Astrocyte (in vitro differentiated cells and primary cell): Measurements from ENCODE around the gene PEAK3. TPM values are rescaled to one million over a fixed set of nuclear protein-coding genes. Genes with fewer than 3 reads are reported as not detected.

Experiments
- DNase-seq: peaks from one replicate; pipeline ENCODE4 v3.0.0-alpha.2; 2010; ENCODE audit warnings: low read depth
- FAIRE-seq: peaks from 2 replicates; lab custom pipeline; 2011; peaks lifted over from hg19 to GRCh38; lab: Jason Lieb, UNC
- H2AFZ ChIP-seq: 2 replicates; pipeline ENCODE4 v1.6.0; 2012; ENCODE audit warnings: low read depth, low read length, inconsistent platforms
- H3K27ac ChIP-seq: 2 replicates; pipeline ENCODE4 v1.5.1; 2011; ENCODE audit warnings: low read depth, low read length, inconsistent platforms
- H3K27me3 ChIP-seq: 2 replicates; pipeline ENCODE4 v1.6.0; 2011; ENCODE audit warnings: low read length, inconsistent platforms; ENCODE audit not compliant: insufficient read depth
- H3K36me3 ChIP-seq: 2 replicates; pipeline ENCODE4 v1.5.1; 2011; ENCODE audit warnings: low read length, inconsistent platforms; ENCODE audit not compliant: insufficient read depth
- H3K4me1 ChIP-seq: 2 replicates; pipeline ENCODE4 v1.5.1; 2011; ENCODE audit warnings: low read length, inconsistent platforms; ENCODE audit not compliant: insufficient read depth
- H3K4me2 ChIP-seq: 2 replicates; pipeline ENCODE4 v1.6.0; 2012; ENCODE audit warnings: low read length, inconsistent platforms
- H3K4me3 ChIP-seq: 2 replicates; pipeline ENCODE4 v1.5.1; 2011; ENCODE audit warnings: low read depth, mild to moderate bottlenecking, low read length, inconsistent platforms; ENCODE audit not compliant: insufficient read depth
- H3K79me2 ChIP-seq: 2 replicates; pipeline ENCODE4 v1.6.0; 2012; ENCODE audit warnings: mild to moderate bottlenecking, low read length, inconsistent platforms; ENCODE audit not compliant: insufficient read depth
- H3K9ac ChIP-seq: 2 replicates; pipeline ENCODE4 v1.6.0; 2012; ENCODE audit warnings: mild to moderate bottlenecking, low read length, inconsistent platforms
- H3K9me3 ChIP-seq: 2 replicates; pipeline ENCODE4 v1.5.1; 2012; ENCODE audit warnings: low read depth, mild to moderate bottlenecking, low read length, inconsistent platforms; ENCODE audit not compliant: insufficient read depth
- H4K20me1 ChIP-seq: 2 replicates; pipeline ENCODE4 v1.6.0; 2012; ENCODE audit warnings: low read length, inconsistent platforms; ENCODE audit not compliant: insufficient read depth
- H3K27ac Mint-ChIP-seq: one replicate; pipeline ENCODE4 v1.8.0; 2021; ENCODE audit warnings: mild to moderate bottlenecking, mixed read lengths; ENCODE audit not compliant: unreplicated experiment
- H3K27me3 Mint-ChIP-seq: one replicate; pipeline ENCODE4 v1.8.0; 2021; ENCODE audit warnings: low read depth, mixed read lengths; ENCODE audit not compliant: unreplicated experiment
- H3K36me3 Mint-ChIP-seq: one replicate; pipeline ENCODE4 v1.8.0; 2021; ENCODE audit warnings: low read depth, mixed read lengths; ENCODE audit not compliant: unreplicated experiment
- H3K4me1 Mint-ChIP-seq: one replicate; pipeline ENCODE4 v1.8.0; 2021; ENCODE audit warnings: low read depth, mixed read lengths; ENCODE audit not compliant: unreplicated experiment
- H3K4me3 Mint-ChIP-seq: one replicate; pipeline ENCODE4 v1.8.0; 2021; ENCODE audit warnings: mild to moderate bottlenecking, moderate library complexity, mixed read lengths; ENCODE audit not compliant: unreplicated experiment
- H3K9me3 Mint-ChIP-seq: one replicate; pipeline ENCODE4 v1.8.0; 2021; ENCODE audit warnings: mild to moderate bottlenecking, mixed read lengths; ENCODE audit not compliant: unreplicated experiment
- CTCF ChIP-seq: IDR thresholded peaks from 2 replicates; pipeline ENCODE4 v1.5.1; 2011; ENCODE audit warnings: low read depth, mild to moderate bottlenecking, inconsistent platforms, low read length, moderate library complexity; ENCODE audit not compliant: insufficient read depth
- EZH2 ChIP-seq: IDR thresholded peaks from 2 replicates; pipeline ENCODE4 v1.6.1; 2012; ENCODE audit warnings: mild to moderate bottlenecking, low read length, inconsistent platforms; ENCODE audit not compliant: insufficient read depth
- total RNA-seq: library from RNA; stranded (reverse); gene quantifications from 2 replicates; pipeline ENCODE4 v1.2.1, GENCODE V29; 2021

PEAK3 gene
- total RNA-seq, 1 donor from 2014 or later, result 0.18 TPM

GRCh38 chr19:2330255-2330631 is 48.3 kb upstream of the PEAK3 start:
- FAIRE-seq (no peak), DNase-seq (no peak)
- Mint-ChIP-seq H3K36me3 (peaks cover 3% of the 10 kb centered on the region), H3K27me3 (no peaks in the 10 kb centered on the region), H3K4me3 (peak overlapping the region; percentile 72), H3K9me3 (no peaks in the 10 kb centered on the region), H3K27ac (peak overlapping the region; percentile 77), H3K4me1 (peaks cover 27% of the 10 kb centered on the region)
- Histone ChIP-seq H3K4me1 (peaks cover 15% of the 10 kb centered on the region), H3K4me3 (no peak overlapping the region), H3K9me3 (no peaks in the 10 kb centered on the region), H2AFZ (no peak overlapping the region), H3K27me3 (no peaks in the 10 kb centered on the region), H3K36me3 (no peaks in the 10 kb centered on the region), H3K4me2 (no peak overlapping the region), H3K27ac (no peak overlapping the region), H4K20me1 (peaks cover 69% of the 10 kb centered on the region), H3K79me2 (peaks cover 89% of the 10 kb centered on the region), H3K9ac (no peak overlapping the region)
- TF ChIP-seq CTCF (no peak), EZH2 (no peak)

DNA sequence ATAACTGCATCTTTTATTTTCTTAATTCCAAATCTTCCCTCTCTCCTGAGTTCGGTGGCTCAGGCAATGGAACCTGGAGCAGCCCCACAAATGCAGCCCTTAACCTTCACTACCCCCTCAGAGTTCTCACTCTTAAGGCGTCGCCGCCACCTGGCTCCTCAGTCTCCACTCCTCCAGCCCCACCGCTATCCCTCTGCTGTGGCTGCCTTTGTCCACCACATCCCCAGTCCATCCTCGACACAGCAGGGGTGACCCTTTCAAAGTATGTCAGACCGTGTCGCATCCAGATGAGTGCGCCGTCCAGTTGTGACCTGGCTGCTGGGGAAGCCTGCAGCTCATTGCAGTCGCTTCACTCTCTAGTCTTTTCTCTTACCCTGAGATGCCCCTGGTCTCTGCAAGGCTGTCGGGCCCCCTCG is 47.5 kb upstream of the PEAK3 start:
- FAIRE-seq (no peak), DNase-seq (no peak)
- H3K27ac Mint-ChIP-seq, result peak overlapping the region; percentile 68
- H3K4me1 ChIP-seq, result peaks cover 15% of the 10 kb centered on the region
- peaks cover 92% of the 10 kb centered on the region for H3K79me2 ChIP-seq
- peaks cover 71% of the 10 kb centered on the region for H4K20me1 ChIP-seq
- peaks cover 3% of the 10 kb centered on the region for H3K36me3 Mint-ChIP-seq
- peak overlapping the region; percentile 87 for H3K9ac ChIP-seq
- H3K36me3 ChIP-seq, result no peaks in the 10 kb centered on the region
- no peak for TF ChIP-seq CTCF
- TF ChIP-seq EZH2, result no peak
- H3K4me1 Mint-ChIP-seq, result peaks cover 27% of the 10 kb centered on the region
- H3K27me3 ChIP-seq, result no peaks in the 10 kb centered on the region
- no peaks in the 10 kb centered on the region for H3K9me3 ChIP-seq
- peak overlapping the region; percentile 95 for H3K4me3 ChIP-seq
- no peak overlapping the region for H2AFZ ChIP-seq
- no peaks in the 10 kb centered on the region for H3K27me3 Mint-ChIP-seq
- H3K4me3 Mint-ChIP-seq, result peak overlapping the region; percentile 90
- H3K4me2 ChIP-seq, result peak overlapping the region; percentile 90
- H3K9me3 Mint-ChIP-seq, result no peaks in the 10 kb centered on the region
- no peak overlapping the region for H3K27ac ChIP-seq

- H3K27ac ChIP-seq, result peak overlapping the region; percentile 90
- Mint-ChIP-seq H3K4me3 (peak overlapping the region; percentile 90), H3K9me3 (no peaks in the 10 kb centered on the region), H3K36me3 (peaks cover 3% of the 10 kb centered on the region), H3K27me3 (no peaks in the 10 kb centered on the region), H3K4me1 (peaks cover 27% of the 10 kb centered on the region), H3K27ac (peak overlapping the region; percentile 68)
- peaks cover 89% of the 10 kb centered on the region for H3K79me2 ChIP-seq
- H3K9me3 ChIP-seq, result no peaks in the 10 kb centered on the region
- H3K9ac ChIP-seq, result peak overlapping the region; percentile 87
- FAIRE-seq (no peak), DNase-seq (no peak)
- no peaks in the 10 kb centered on the region for H3K36me3 ChIP-seq
- peaks cover 15% of the 10 kb centered on the region for H3K4me1 ChIP-seq
- peaks cover 71% of the 10 kb centered on the region for H4K20me1 ChIP-seq
- H3K27me3 ChIP-seq, result no peaks in the 10 kb centered on the region
- peak overlapping the region; percentile 90 for H3K4me2 ChIP-seq
- no peak for TF ChIP-seq CTCF
- TF ChIP-seq EZH2, result no peak
- peak overlapping the region; percentile 89 for H2AFZ ChIP-seq
- peak overlapping the region; percentile 95 for H3K4me3 ChIP-seq
Observed at GRCh38 chr19:2329149-2329478, 47.1 kb upstream of the PEAK3 start.
